CD14-positive monocyte (primary cell): ENCODE measurements around the gene ERC1. TPM values are rescaled to one million over a fixed set of nuclear protein-coding genes. Genes with fewer than 3 reads are reported as not detected.

Source experiments
- DNase-seq, 3 donors: peaks; one replicate each; pipeline ENCODE4 v3.0.0-alpha.2; 2011 to 2022
- H2AFZ ChIP-seq: 2 replicates; pipeline ENCODE4 v1.6.0; 2012; ENCODE audit warnings: mild to moderate bottlenecking, low read depth, low read length, inconsistent platforms; ENCODE audit not compliant: insufficient read depth, poor library complexity, severe bottlenecking
- H3K27ac ChIP-seq, 2 donors: 1 replicate in 1 of 2; 2 replicates in 1 of 2; pipeline ENCODE4 v1.5.1; 2012 to 2013; ENCODE audit warnings: low read length in 2 of 2, control low read depth in 1 of 2, inconsistent platforms in 1 of 2, low read depth in 1 of 2, mild to moderate bottlenecking in 1 of 2
- H3K27me3 ChIP-seq, 2 donors: one replicate each; pipeline versions ENCODE4 v1.6.0 to v1.6.1; 2011 to 2013; ENCODE audit warnings: low read length in 2 of 2; ENCODE audit not compliant: control insufficient read depth in 2 of 2, insufficient read depth in 2 of 2
- H3K36me3 ChIP-seq, 2 donors: replicated peaks in 1 of 2; 1 replicate in 1 of 2; 2 replicates in 1 of 2; pipeline versions ENCODE4 v1.5.1 to v1.6.1; 2012 to 2013; ENCODE audit warnings: low read length in 2 of 2, control low read depth in 1 of 2, inconsistent platforms in 1 of 2, mild to moderate bottlenecking in 1 of 2; ENCODE audit not compliant: insufficient read depth in 2 of 2, control insufficient read depth in 1 of 2
- H3K4me1 ChIP-seq, 2 donors: 1 replicate in 1 of 2; 2 replicates in 1 of 2; pipeline versions ENCODE4 v1.5.1 to v1.6.1; 2012 to 2013; ENCODE audit warnings: low read length in 2 of 2, control low read depth in 1 of 2, inconsistent platforms in 1 of 2, mild to moderate bottlenecking in 1 of 2, moderate library complexity in 1 of 2; ENCODE audit not compliant: insufficient read depth in 2 of 2, control insufficient read depth in 1 of 2
- H3K4me2 ChIP-seq: replicated peaks from 2 replicates; pipeline ENCODE3; 2012; ENCODE audit warnings: low read length, moderate library complexity, mild to moderate bottlenecking; ENCODE audit not compliant: poor library complexity, severe bottlenecking; ENCODE audit errors: extremely low read depth
- H3K4me3 ChIP-seq, 3 experiments: fragments of 200-600 bp in 1 of 3; sonication (generic) in 1 of 3; replicated peaks in 1 of 3; 1 replicate in 2 of 3; 2 replicates in 1 of 3; pipeline ENCODE4 v1.5.1; 2011 to 2013; ENCODE audit warnings: low read length in 3 of 3, mild to moderate bottlenecking in 3 of 3, control low read depth in 2 of 3, low read depth in 2 of 3, inconsistent platforms in 1 of 3, moderate library complexity in 1 of 3
- H3K79me2 ChIP-seq: 2 replicates; pipeline ENCODE4 v1.6.0; 2012; ENCODE audit warnings: mild to moderate bottlenecking, control low read depth, inconsistent platforms, low read length, moderate library complexity; ENCODE audit not compliant: insufficient read depth
- H3K9ac ChIP-seq: 2 replicates; pipeline ENCODE4 v1.6.0; 2017; ENCODE audit warnings: low read length, mild to moderate bottlenecking; ENCODE audit not compliant: insufficient read depth, poor library complexity, severe bottlenecking
- H3K9me3 ChIP-seq, 2 donors: replicated peaks in 1 of 2; 1 replicate in 1 of 2; 2 replicates in 1 of 2; pipeline versions ENCODE4 v1.5.1 to v1.6.1; 2012 to 2013; ENCODE audit warnings: low read length in 2 of 2, control low read depth in 1 of 2; ENCODE audit not compliant: control insufficient read depth in 1 of 2, insufficient read depth in 1 of 2
- H4K20me1 ChIP-seq: 2 replicates; pipeline ENCODE4 v1.6.0; 2012; ENCODE audit warnings: mild to moderate bottlenecking, low read length, control low read depth, moderate library complexity; ENCODE audit not compliant: insufficient read depth
- H3K27ac Mint-ChIP-seq, 7 donors: one replicate each; pipeline ENCODE4 v1.8.0; 2020; ENCODE audit warnings: mild to moderate bottlenecking in 7 of 7, mixed read lengths in 7 of 7, moderate library complexity in 6 of 7, inconsistent platforms in 2 of 7
- H3K27me3 Mint-ChIP-seq, 3 donors: one replicate each; pipeline ENCODE4 v1.8.0; 2021 to 2022; ENCODE audit warnings: low read depth in 3 of 3, mild to moderate bottlenecking in 3 of 3, mixed read lengths in 3 of 3, moderate library complexity in 3 of 3, inconsistent platforms in 1 of 3
- H3K36me3 Mint-ChIP-seq, 2 donors: one replicate each; pipeline ENCODE4 v1.8.0; 2020; ENCODE audit warnings: mixed read lengths in 2 of 2, inconsistent platforms in 1 of 2, mild to moderate bottlenecking in 1 of 2
- H3K4me1 Mint-ChIP-seq: one replicate; pipeline ENCODE4 v1.8.0; 2020; ENCODE audit warnings: mild to moderate bottlenecking, mixed read lengths
- H3K4me3 Mint-ChIP-seq, 2 donors: one replicate each; pipeline ENCODE4 v1.8.0; 2020; ENCODE audit warnings: mild to moderate bottlenecking in 2 of 2, mixed read lengths in 2 of 2, moderate library complexity in 1 of 2
- H3K9me3 Mint-ChIP-seq, 7 donors: one replicate each; pipeline ENCODE4 v1.8.0; 2020 to 2022; ENCODE audit warnings: mixed read lengths in 7 of 7, mild to moderate bottlenecking in 6 of 7, moderate library complexity in 6 of 7, inconsistent platforms in 2 of 7
- WGBS: methylation state at CpG from one replicate; pipeline ENCODE4 v1.1.5; 2013; ENCODE audit warnings: missing lambda C conversion rate; ENCODE audit not compliant: insufficient coverage; 5-methylcytosine and 5-hydroxymethylcytosine counted together
- intact Hi-C, 2 donors: fragments of 100-400 bp; cut with micrococcal nuclease; formaldehyde crosslinking; loops; one replicate each; pipeline versions ENCODE4 v1.15.0 to v1.15.1; 2023
- polyA plus RNA-seq, 3 donors: library from polyadenylated mRNA; depleted of rRNA in 1 of 3; unstranded in 2 of 3; stranded (reverse) in 1 of 3; fragments of 300-500 nt in 2 of 3; fragments of >200 nt in 1 of 3; fragmentation: Illumina TruSeq in 2 of 3; gene quantifications; 1 replicate in 2 of 3; 2 replicates in 1 of 3; pipeline ENCODE4 v1.2.3, GENCODE V29; 2012 to 2021
- TF ChIP-seq, protein P1 (sequence below): fragments of 200-600 bp; IDR thresholded peaks from one replicate; pipeline ENCODE4 v1.8.0; 2022; ENCODE audit warnings: antibody characterized with exemption, mild to moderate bottlenecking

ERC1 gene
- polyA plus RNA-seq, 3 donors = 4.0 to 14.3 (median 5.1) TPM

DNA sequence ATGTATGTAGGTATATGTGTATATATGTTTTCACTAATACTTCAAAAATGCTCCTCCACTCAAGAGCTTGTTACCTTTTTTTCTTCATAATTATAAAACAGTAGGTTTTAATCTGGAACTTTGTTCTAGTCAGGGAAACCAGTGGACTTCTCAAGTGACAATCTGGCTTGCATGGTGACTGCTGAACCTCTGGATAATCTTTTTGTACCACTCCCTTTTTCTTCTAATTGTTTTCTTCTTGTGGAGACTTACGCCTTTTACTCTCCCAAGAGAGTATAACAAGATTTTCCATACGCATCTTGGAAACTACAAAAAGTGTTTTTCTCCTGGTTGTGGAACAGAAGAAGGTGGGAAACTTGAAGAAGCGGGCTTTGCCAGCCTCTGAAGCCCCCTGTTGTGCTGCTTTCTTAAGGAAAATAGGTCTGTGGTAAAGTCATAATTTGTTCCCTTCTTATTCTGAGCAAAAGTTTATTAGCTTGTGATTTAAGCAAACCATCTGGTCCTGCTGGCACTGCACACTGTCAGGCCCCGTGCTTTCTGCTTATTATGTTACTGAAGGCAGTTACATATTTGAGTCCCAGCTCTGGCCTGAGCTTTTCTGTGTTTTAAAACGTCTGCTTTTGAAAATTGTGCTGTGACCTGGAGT is 291.8 kb downstream of the ERC1 start:
- peaks cover 8% of the 10 kb centered on the region in 2 donors for H3K36me3 Mint-ChIP-seq
- TF ChIP-seq, protein P1, sequence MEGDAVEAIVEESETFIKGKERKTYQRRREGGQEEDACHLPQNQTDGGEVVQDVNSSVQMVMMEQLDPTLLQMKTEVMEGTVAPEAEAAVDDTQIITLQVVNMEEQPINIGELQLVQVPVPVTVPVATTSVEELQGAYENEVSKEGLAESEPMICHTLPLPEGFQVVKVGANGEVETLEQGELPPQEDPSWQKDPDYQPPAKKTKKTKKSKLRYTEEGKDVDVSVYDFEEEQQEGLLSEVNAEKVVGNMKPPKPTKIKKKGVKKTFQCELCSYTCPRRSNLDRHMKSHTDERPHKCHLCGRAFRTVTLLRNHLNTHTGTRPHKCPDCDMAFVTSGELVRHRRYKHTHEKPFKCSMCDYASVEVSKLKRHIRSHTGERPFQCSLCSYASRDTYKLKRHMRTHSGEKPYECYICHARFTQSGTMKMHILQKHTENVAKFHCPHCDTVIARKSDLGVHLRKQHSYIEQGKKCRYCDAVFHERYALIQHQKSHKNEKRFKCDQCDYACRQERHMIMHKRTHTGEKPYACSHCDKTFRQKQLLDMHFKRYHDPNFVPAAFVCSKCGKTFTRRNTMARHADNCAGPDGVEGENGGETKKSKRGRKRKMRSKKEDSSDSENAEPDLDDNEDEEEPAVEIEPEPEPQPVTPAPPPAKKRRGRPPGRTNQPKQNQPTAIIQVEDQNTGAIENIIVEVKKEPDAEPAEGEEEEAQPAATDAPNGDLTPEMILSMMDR = no peak
- Histone ChIP-seq H3K79me2 (no peaks in the 10 kb centered on the region), H3K4me1 (peaks cover 4 to 24% of the 10 kb centered on the region in 2 donors), H3K9ac (no peak overlapping the region), H3K4me3 (no peak overlapping the region), H3K9me3 (no peaks in the 10 kb centered on the region), H3K4me2 (no peak overlapping the region), H3K36me3 (no peaks in the 10 kb centered on the region), H3K27me3 (no peaks in the 10 kb centered on the region), H3K27ac (no peak overlapping the region), H4K20me1 (no peaks in the 10 kb centered on the region), H2AFZ (no peak overlapping the region)
- no peak overlapping the region for H3K4me3 Mint-ChIP-seq
- intact Hi-C loops = no loop called here
- peaks cover 32% of the 10 kb centered on the region for H3K4me1 Mint-ChIP-seq
- 100% methylated on average over 2 of the region's 5 CpGs for WGBS
- H3K27me3 Mint-ChIP-seq = no peaks in the 10 kb centered on the region
- H3K9me3 Mint-ChIP-seq = peaks cover 0 to 2% (median 0%) of the 10 kb centered on the region in 7 donors
- no peak for DNase-seq
- no peak overlapping the region for H3K27ac Mint-ChIP-seq

DNA sequence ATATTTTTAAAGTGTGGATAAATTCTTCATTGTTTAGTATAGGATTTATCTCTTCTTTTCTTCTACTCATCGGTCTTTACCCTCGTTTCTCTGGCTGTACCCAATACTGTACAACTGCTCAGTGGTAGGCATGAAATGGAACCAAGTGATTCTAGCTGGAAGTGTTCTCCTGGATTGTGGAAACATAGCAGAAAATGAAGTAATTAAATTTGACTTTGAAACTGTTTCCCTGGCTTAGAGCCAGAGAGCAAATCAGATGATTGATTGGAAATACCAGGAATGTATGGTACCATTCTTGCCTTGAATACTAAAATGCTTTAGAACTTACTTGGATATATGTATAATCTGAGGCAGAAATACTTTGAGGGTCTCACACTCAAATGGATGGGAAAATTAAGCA is 292.3 kb downstream of the ERC1 start:
- Mint-ChIP-seq H3K36me3 (peaks cover 8% of the 10 kb centered on the region in 2 donors), H3K4me1 (peaks cover 27% of the 10 kb centered on the region), H3K27ac (no peak overlapping the region), H3K4me3 (no peak overlapping the region), H3K27me3 (no peaks in the 10 kb centered on the region), H3K9me3 (peaks cover 0 to 2% (median 0%) of the 10 kb centered on the region in 7 donors)
- TF ChIP-seq, protein P1 = no peak
- Histone ChIP-seq H3K4me1 (peaks cover 0 to 19% of the 10 kb centered on the region in 2 donors), H3K79me2 (no peaks in the 10 kb centered on the region), H3K4me3 (no peak overlapping the region), H3K9me3 (no peaks in the 10 kb centered on the region), H3K27me3 (no peaks in the 10 kb centered on the region), H3K36me3 (no peaks in the 10 kb centered on the region), H3K9ac (no peak overlapping the region), H4K20me1 (no peaks in the 10 kb centered on the region), H3K27ac (no peak overlapping the region), H3K4me2 (no peak overlapping the region), H2AFZ (no peak overlapping the region)
- no CpG with 5 or more reads among the region's 2 CpGs for WGBS
- DNase-seq = no peak
- intact Hi-C loops = no loop called here
